NK-92 (cell line): Measurements from ENCODE around the gene RAPGEF2.
"Not testable (repeated sequence)": the region's sequence is repeated elsewhere in the genome, so short reads cannot be mapped to it uniquely, and the experiment has no call there.

ENCODE experiments used
- DNase-seq: peaks from one replicate; lab custom pipeline; 2025; ENCODE audit not compliant: unreplicated experiment; lab: John Stamatoyannopoulos, UW

Gene RAPGEF2

DNA sequence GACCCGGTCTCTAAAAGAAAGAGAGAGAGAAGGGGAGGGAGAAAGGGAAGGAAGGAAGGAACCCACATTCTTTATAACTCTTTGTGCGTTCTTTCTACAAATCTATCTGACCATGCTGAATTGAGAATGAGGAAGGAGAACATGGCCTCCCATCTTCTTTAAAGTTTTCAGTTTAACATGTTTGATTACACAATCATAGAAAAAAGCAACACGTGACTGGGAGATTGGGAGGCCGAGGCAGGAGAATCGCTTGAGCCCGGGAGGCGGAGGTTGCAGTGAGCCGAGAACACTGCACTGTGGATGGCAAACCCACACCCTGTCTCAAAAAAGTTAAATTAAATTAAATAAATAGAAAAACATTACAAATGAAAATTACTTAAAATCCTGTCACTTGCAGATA lies 254.5 kb downstream of the RAPGEF2 start:
- no peak for DNase-seq

DNA sequence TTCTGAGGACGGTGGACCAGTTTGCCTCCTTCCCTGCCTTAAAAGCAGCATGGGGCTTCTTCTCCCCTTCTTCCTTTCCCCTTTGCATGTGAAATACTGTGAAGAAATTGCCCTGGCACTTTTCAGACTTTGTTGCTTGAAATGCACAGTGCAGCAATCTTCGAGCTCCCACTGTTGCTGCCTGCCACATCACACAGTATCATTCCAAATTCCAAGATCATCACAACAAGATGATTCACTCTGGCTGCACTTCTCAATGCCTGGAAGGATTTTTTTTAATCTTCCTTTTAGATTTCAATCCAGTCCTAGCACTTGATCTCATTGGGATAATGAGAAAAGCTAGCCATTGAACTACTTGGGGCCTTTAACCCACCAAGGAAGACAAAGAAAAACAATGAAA lies 255.3 kb downstream of the RAPGEF2 start:
- no peak for DNase-seq

DNA sequence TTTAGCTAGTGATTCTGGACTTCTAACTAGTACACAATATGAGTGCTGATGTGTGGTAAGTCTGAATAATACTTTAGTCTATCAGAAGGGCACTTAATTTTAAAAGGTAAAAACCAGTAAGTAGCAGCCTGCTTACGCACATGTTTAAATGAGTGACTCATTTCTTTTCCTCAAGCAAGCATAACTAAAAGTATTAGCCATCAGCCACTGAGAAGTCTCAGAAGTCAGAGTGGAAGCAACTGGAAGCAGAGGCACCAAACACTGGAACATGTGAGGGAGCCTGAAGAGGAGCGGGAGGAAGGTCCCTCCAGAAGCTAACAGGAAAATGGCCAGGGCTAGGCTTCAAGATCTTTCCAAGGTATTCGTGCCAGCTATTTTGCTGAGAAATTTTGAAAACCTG lies 257.7 kb downstream of the RAPGEF2 start:
- no peak for DNase-seq

DNA sequence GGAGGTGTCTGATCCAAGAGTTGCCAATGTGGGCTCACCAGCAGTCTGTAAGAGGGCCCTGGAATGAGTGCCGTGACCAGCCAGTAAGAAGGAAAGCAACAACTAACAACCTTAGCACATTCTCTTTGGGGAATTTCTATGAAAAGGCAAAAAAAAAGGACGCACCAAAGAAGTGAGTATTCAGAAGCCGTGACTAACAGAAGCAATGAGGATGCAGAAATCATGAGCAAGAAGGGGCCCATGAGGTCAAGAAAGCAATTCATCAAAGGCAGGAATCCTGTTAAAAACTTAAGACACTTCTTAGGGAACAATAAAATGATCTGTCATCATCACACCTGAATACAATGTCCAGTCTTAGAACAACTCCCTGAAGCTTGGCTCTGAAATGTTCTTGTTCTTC lies 260.5 kb downstream of the RAPGEF2 start:
- DNase-seq, result no peak

DNA sequence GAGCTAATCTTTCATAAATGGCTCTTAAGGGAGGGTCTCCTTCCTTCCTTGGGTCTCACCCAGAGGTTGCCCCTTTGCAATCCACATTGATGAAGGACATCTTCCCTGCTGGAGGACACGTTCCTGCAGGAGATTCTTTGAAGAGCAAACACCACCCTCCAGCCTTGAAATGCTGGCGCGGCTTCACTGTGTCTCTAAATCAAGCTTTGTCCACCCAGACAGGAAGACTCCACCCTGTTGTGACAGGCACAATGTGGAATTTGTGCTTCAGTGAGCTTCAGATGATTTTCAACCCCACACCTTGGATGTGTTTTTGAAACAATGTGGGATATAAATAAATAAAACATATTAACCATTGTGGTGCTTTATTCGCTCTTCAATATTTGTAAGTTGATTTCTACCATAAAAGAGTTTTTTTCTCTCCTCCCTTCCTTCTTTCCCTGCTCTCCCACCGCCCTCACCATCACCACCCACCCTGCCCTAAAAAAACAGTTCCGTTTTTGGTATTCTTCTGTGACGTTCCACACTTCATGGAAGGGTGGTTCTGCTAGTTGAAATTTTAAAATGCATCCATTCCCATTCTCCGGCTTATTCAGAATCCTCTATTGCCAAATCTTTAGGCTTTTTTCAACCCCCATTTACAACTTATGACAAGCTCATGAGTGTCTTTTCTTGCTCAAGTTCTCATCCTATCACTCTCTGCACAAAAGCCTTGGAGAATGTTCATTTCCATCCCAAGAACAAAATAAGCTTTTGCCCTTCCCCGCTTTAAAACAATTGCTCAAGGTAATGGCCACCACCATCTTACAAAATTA lies 264.3 kb downstream of the RAPGEF2 start:
- no peak for DNase-seq

DNA sequence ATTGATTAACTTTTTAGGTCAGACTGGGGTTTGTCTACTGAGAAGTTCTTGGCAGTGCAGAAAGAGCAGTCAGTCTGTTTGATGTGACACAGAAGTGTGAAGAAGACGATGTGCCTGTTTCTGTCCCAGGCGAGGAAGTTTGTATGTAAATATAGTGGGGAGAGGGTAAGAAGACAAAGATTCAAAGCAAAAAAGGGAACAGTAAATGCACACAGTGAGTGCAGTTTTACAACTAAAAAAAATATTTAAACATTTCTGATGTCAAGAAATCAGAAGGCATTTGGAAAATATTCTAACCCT lies 264.9 kb downstream of the RAPGEF2 start:
- no peak for DNase-seq

DNA sequence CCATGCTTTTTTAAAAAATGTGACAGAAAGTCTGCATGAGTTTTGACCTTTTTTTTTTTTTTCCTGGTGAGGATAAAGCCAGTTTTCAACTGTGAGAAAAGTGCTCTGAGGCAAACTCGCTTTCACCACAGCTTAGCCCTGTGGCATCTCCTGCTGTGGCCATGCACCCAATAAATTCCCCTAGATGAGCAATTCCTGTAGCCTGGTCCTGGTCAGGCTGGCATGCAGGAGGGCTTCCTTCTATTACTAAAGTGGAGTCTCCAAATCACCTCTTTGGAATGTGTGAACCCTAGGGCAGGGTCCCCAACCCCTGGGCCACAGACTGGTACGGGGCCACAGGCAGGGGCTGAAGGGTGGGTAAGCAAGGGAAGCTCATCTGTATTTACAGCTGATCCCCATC lies 265.4 kb downstream of the RAPGEF2 start:
- no peak for DNase-seq

DNA sequence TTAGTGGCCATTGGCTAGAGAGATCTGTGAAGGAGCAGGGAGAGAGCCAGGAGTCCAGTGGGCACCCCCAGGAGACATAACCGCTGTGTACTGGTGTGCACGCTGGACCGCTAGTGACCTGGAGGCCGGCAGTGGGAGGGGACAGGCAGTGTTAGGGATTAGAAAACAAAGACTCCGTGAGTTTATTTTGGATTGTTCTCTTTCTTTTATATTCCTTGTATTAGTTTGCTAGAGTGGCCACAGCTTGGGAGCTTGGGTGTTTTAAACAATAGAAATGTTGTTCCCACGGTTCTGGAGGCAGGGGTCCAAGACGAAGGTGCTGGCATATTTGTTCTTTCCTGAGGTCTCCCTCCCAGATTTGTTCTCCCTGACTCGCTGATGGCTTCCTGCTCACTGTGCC lies 266.4 kb downstream of the RAPGEF2 start:
- no peak for DNase-seq

DNA sequence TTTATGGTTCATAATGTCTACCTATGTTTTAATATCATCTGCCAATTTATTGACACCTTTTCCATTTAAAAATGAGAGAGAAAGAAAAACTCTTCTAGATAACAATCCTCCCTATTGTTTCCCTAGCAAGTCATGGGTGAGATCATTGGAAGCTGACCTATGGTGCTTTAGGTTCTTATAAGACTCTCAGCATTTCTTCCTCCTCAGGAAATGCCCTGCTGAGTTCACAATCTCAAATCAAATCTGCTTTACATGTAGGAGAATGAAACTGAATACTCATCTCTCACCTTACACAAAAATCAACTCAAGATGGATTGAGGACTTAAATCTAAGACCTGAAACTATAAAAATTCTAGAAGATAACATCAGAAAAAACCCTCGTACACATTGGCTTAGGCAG lies 267.4 kb downstream of the RAPGEF2 start:
- DNase-seq, result no peak

DNA sequence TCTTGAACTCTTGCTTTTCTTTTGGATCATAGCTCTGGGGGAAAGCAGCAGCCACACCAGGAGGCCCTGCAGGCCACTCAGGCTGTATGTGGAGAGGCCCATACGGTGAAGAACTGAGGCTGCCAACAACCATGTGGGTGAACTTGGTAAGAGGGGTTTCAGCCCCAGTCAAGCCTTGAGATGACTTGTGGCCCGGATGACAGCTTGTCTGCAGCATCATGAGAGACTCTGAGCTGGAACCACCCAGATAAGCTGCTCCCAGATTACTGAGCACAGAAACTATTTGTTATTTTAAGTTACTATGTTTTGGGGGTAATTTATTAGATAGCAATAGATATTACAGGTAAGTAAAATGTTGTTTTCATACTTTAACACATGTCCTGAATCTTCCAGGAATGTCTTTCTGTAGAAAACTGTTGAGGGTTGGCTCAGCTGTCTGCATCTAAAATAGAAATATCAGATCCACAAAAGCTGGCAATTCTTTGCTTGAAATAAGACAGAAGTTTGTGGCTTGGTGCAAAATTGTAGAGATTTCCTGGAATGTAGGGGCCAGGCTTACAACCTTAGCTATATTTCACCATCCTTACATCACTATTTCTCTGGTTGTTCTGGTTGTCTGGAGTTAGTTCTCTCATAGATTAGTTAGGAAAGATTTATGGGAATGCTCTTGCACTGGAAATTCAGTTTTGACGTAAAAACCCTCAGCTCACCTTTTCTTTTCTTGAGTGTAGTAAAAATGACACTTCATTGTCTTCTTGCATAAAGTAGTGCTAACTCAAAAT lies 272.1 kb downstream of the RAPGEF2 start:
- no peak for DNase-seq

DNA sequence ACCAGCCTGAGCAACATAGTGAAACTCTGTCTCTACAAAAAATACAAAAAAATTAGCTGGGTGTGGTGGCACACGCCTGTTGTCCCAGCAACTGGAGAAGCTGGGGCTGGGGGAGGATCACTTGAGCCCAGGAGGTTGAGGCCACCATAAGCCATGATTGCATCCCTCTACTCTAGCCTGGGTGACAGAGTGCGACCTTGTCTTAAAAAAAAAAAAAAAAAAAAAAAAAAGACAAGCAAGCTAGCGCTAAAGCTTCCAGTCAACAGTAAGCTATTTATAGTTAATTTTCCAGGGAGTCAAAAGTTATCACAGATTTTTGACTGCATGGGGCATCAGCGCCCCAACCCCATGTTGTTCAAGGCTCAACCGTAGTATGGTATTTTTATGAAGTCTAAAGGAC lies 273.4 kb downstream of the RAPGEF2 start:
- no peak for DNase-seq

DNA sequence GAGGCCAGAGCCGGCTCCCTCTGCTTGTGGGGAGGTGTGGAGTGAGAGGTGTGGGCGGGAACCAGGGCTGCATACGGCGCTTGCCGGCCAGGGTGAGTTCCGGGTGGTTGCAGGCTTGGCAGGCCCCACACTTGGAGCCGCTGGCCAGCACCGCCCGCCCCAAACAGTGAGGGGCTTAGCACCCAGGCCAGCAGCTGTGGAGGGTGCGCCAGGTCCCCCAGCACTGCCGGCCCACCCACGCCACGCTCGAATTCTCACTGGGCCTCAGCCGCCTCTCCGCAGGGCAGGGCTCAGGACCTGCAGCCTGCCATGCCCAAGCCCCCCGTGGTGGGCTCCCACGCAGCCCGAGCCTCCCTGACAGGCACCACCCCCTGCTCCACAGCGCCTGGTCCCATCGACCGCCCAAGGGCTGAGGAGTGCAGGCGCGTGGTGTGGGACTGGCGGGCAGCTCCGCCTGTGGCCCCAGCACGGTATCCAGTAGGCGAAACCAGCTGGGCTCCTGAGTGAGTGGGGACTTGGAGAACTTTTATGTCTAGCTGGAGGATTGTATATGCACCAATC lies 275.3 kb downstream of the RAPGEF2 start:
- no peak for DNase-seq

DNA sequence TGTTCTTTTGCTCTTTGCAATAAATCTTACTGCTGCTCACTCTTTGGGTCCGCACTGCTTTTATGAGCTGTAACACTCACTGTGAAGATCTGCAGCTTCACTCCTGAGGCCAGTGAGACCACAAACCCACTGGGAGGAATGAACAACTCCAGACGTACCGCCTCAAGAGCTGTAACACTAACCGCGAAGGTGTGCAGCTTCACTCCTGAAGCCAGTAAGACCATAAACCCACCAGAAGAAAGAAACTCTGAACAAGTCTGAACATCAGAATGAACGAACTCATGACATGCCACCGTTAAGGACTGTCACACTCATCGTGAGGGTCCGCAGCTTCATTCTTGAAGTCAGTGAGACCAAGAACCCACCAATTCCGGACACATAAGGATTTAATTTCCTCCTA lies 276.2 kb downstream of the RAPGEF2 start:
- DNase-seq, result not testable (repeated sequence)

DNA sequence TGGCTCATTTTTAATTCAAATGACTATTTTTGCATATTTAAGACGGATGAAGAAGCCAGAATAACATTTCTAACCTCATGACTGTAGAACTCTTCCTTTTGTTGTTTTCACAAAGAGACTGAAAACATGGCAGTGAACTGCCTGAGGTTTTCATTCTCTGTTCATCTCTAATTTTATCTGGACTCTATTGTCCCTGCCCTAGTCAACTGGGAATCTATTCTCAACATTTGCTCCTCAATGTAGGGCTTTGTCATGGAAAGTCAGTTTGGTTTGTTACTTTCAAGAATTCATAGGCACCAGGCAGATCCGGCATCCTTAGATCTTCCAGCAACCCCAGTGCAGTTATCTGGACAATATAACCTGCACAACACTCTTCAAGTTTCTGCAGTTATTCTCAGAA lies 277.0 kb downstream of the RAPGEF2 start:
- no peak for DNase-seq

DNA sequence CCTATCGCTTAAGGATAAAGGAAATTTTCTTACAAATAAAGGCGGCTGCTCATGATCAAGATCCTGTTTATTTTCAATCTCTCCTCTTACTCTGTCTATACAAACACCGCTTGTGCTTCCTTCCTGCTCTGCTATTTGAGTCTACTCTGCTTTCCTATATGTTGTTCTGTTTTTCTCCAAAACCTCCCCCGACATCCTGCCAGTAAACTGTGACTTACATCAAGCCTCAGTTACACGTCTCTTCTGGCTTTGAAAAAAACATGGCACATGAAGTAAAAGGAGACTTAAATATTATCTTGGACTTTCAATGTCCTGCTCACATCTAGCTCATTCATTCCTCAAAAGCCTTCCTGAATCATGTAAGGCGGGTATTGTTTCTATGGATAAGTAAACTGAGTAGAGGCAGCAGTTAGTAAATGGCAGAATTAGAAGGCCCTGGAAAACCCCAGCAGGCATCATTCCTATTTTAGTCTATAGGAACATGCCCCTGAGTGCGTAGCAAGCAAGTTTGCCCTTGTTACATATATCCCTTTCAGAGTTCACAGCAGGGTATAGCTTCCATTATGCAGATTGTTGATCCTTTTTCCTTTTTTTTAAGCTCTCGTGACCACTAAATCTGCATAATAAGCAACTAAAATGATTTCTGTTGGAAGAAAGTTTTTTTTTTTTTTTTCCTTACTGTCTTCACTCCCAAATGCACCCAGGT lies 280.1 kb downstream of the RAPGEF2 start:
- no peak for DNase-seq

DNA sequence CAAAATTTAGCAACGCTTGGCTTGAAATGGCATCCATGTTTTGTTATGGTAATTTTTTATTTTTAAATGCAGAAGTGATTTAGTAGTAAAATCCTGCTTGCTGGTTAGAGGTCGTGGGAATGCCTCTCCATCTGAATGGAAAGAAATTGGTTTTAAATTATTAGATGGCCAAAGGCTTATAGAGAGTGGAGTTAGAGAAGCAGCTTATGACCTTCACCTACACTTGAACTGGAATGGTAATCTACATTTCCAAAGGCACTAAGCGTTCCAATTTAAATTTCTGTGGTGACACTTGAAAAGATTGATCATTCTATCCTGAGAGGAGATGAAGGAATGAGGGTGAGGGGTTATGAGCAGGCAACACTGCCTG lies 280.7 kb downstream of the RAPGEF2 start:
- DNase-seq, result no peak

DNA sequence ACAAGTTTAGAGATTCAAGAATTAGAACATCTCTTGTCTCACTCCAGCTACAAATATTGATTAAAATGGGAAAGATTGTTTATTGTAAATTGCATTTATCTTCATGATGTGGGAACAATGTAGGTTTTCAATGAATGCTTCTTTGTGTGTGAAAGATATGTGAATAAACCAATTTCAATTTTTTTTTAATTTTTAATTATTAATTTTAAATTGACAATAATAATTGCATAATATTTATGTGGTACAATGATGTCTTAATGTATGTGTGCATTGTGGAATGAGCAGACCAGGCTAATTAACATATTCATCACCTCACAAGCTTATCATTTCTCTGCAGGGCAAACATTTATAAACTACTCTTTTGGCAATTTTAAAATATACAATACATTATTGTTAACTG lies 281.1 kb downstream of the RAPGEF2 start:
- DNase-seq, result no peak

DNA sequence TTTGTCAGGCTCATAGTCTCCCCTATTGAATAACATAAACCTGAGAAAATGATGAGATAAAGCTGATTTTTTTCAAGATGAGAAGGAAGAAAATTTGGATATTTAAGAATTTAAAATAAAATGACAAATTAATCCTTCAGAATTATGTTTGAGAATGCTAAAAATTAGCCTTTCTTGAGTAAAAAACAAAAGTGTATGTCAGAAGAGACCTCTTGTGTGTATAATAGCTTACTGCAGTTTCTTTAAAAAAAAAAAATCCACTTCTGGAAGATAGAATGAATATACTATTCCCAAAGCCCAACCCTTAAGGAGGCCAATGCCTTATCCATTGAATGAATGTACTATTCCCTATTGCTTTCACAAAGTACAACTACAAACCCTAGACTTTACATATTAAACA lies 281.8 kb downstream of the RAPGEF2 start:
- no peak for DNase-seq

DNA sequence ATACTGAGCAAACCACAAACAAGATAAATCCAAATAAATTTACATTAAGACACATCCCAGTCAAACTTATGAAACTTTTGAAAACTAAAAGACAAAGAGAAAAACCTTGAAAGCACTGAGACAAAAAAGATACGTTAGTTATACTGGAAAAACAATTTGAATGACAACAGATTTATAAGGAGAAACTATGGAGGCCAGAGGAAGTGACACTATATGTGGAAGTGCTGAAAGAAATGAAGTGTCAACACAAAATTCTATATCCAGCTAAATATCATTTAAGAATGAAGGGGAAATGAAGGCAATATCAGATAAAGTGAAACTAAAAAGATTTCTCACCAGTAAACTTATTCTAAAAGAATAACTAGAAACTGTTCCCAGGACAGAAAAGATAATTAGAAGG lies 283.7 kb downstream of the RAPGEF2 start:
- DNase-seq, result no peak

DNA sequence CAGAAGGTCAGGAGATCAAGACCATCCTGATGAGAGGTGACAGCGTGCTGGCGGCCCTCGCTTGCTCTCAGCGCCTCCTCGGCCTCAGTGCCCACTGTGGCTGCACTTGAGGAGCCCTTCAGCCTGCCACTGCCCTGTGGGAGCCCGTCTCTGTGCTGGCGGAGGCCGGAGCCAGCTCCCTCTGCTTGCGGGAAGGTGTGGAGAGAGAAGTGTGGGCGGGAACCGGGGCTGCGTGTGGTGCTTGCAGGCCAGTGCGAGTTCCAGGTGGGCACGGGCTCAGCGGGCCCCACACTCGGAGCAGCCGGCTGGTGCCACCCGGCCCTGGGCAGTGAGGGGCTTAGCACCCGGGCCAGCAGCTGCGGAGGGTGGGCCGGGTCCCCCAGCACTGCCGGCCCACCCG lies 286.9 kb downstream of the RAPGEF2 start:
- no peak for DNase-seq

DNA sequence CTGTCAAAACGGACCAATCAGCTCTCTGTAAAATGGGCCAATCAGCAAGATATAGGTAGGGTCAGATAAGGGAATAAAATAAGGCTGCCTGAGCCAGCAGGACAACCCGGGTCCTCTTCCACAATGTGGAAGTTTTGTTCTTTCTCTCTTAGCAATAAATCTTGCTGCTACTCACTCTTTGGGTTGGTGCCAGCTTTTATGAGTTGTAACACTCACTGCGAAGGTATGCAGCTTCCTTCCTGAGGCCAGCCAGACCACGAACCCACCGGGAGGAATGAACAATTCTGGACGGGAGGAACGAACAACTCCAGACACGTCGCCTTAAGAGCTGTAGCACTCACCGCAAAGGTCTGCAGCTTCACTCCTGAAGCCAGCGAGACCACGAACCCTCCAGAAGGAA lies 287.8 kb downstream of the RAPGEF2 start:
- no peak for DNase-seq

DNA sequence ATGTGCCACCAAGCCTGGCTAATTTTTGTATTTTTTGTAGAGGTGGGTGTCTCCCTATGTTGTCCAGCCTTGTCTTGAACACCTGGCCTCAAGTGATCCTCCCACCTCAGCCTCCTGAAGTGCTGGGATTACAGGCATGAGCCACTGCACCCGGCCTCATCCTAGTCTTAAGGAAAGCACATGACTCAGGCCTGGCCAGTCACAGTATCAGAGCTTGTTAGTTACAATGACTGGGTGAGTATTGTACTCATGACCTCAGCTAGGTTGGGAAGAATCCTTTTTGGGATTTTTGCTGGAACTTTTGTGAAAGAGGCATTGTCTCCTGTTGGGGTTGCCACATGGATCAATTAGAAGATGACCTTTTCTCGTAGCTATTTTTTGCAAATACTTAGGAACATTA lies 292.8 kb downstream of the RAPGEF2 start:
- no peak for DNase-seq
